ENCODE data around the gene STAC.

Gene STAC

GRCh38 chr3:36524560-36524959 lies 144.3 kb downstream of the STAC start:
- Histone ChIP-seq H3K4me3 (ENCODE audit: low read depth in 1 of 2, low read length in 2 of 2) (no peak overlapping the region), H3K27ac (ENCODE audit: low read length) (no peak overlapping the region), H3K4me1 (ENCODE audit: control insufficient read depth in 1 of 2, insufficient read depth in 2 of 2, low read length in 2 of 2) (peaks cover 0 to 5% of the 10 kb centered on the region in 2 donors), H3K9me3 (ENCODE audit: control insufficient read depth in 1 of 2, low read length in 2 of 2) (no peaks in the 10 kb centered on the region), H3K36me3 (ENCODE audit: control insufficient read depth in 1 of 2, insufficient read depth in 2 of 2, low read length in 2 of 2) (no peaks in the 10 kb centered on the region), H3K27me3 (ENCODE audit: low read depth, low read length) (no peaks in the 10 kb centered on the region)

- no peak overlapping the region for H3K4me3 ChIP-seq (ENCODE audit: low read depth in 1 of 2, low read length in 2 of 2)
- no peaks in the 10 kb centered on the region for H3K9me3 ChIP-seq (ENCODE audit: control insufficient read depth in 1 of 2, low read length in 2 of 2)
- H3K4me1 ChIP-seq (ENCODE audit: control insufficient read depth in 1 of 2, insufficient read depth in 2 of 2, low read length in 2 of 2) = peaks cover 0 to 5% of the 10 kb centered on the region in 2 donors
- H3K27ac ChIP-seq (ENCODE audit: low read length) = no peak overlapping the region
- H3K36me3 ChIP-seq (ENCODE audit: control insufficient read depth in 1 of 2, insufficient read depth in 2 of 2, low read length in 2 of 2) = no peaks in the 10 kb centered on the region
- H3K27me3 ChIP-seq (ENCODE audit: low read depth, low read length) = no peaks in the 10 kb centered on the region
These were observed 145.0 kb downstream of the STAC start for GRCh38 chr3:36525115-36525801.

GRCh38 chr3:36538136-36538749 lies 157.9 kb downstream of the STAC start:
- Histone ChIP-seq H3K4me1 (ENCODE audit: control insufficient read depth in 1 of 2, insufficient read depth in 2 of 2, low read length in 2 of 2) (no peaks in the 10 kb centered on the region), H3K27me3 (ENCODE audit: low read depth, low read length) (no peaks in the 10 kb centered on the region), H3K9me3 (ENCODE audit: control insufficient read depth in 1 of 2, low read length in 2 of 2) (peaks cover 0 to 4% of the 10 kb centered on the region in 2 donors), H3K27ac (ENCODE audit: low read length) (no peak overlapping the region), H3K36me3 (ENCODE audit: control insufficient read depth in 1 of 2, insufficient read depth in 2 of 2, low read length in 2 of 2) (no peaks in the 10 kb centered on the region), H3K4me3 (ENCODE audit: low read depth in 1 of 2, low read length in 2 of 2) (no peak overlapping the region)

- no peak overlapping the region for H3K4me3 ChIP-seq (ENCODE audit: low read depth in 1 of 2, low read length in 2 of 2)
These were observed 160.7 kb downstream of the STAC start for GRCh38 chr3:36540888-36541518.

GRCh38 chr3:36542186-36542585 lies 161.9 kb downstream of the STAC start:
- Histone ChIP-seq H3K9me3 (ENCODE audit: control insufficient read depth in 1 of 2, low read length in 2 of 2) (no peaks in the 10 kb centered on the region), H3K4me1 (ENCODE audit: control insufficient read depth in 1 of 2, insufficient read depth in 2 of 2, low read length in 2 of 2) (no peaks in the 10 kb centered on the region), H3K27me3 (ENCODE audit: low read depth, low read length) (no peaks in the 10 kb centered on the region), H3K36me3 (ENCODE audit: control insufficient read depth in 1 of 2, insufficient read depth in 2 of 2, low read length in 2 of 2) (no peaks in the 10 kb centered on the region), H3K4me3 (ENCODE audit: low read depth in 1 of 2, low read length in 2 of 2) (no peak overlapping the region), H3K27ac (ENCODE audit: low read length) (no peak overlapping the region)

More at GRCh38 chr3:36540888-36541518, 160.7 kb downstream of the STAC start:
- Histone ChIP-seq H3K27me3 (ENCODE audit: low read depth, low read length) (no peaks in the 10 kb centered on the region), H3K9me3 (ENCODE audit: control insufficient read depth in 1 of 2, low read length in 2 of 2) (no peaks in the 10 kb centered on the region), H3K36me3 (ENCODE audit: control insufficient read depth in 1 of 2, insufficient read depth in 2 of 2, low read length in 2 of 2) (no peaks in the 10 kb centered on the region), H3K27ac (ENCODE audit: low read length) (no peak overlapping the region), H3K4me1 (ENCODE audit: control insufficient read depth in 1 of 2, insufficient read depth in 2 of 2, low read length in 2 of 2) (no peaks in the 10 kb centered on the region)

GRCh38 chr3:36543276-36543997 lies 163.1 kb downstream of the STAC start:
- no peaks in the 10 kb centered on the region for H3K9me3 ChIP-seq (ENCODE audit: control insufficient read depth in 1 of 2, low read length in 2 of 2)
- no peak overlapping the region for H3K4me3 ChIP-seq (ENCODE audit: low read depth in 1 of 2, low read length in 2 of 2)
- H3K27me3 ChIP-seq (ENCODE audit: low read depth, low read length) = no peaks in the 10 kb centered on the region
- H3K4me1 ChIP-seq (ENCODE audit: control insufficient read depth in 1 of 2, insufficient read depth in 2 of 2, low read length in 2 of 2) = no peaks in the 10 kb centered on the region
- H3K27ac ChIP-seq (ENCODE audit: low read length) = no peak overlapping the region
- H3K36me3 ChIP-seq (ENCODE audit: control insufficient read depth in 1 of 2, insufficient read depth in 2 of 2, low read length in 2 of 2) = no peaks in the 10 kb centered on the region

- Histone ChIP-seq H3K36me3 (ENCODE audit: control insufficient read depth in 1 of 2, insufficient read depth in 2 of 2, low read length in 2 of 2) (no peaks in the 10 kb centered on the region), H3K27me3 (ENCODE audit: low read depth, low read length) (no peaks in the 10 kb centered on the region), H3K4me1 (ENCODE audit: control insufficient read depth in 1 of 2, insufficient read depth in 2 of 2, low read length in 2 of 2) (no peaks in the 10 kb centered on the region), H3K27ac (ENCODE audit: low read length) (no peak overlapping the region), H3K4me3 (ENCODE audit: low read depth in 1 of 2, low read length in 2 of 2) (no peak overlapping the region), H3K9me3 (ENCODE audit: control insufficient read depth in 1 of 2, low read length in 2 of 2) (peaks cover 5 to 7% of the 10 kb centered on the region in 2 donors)
These were observed 165.9 kb downstream of the STAC start for GRCh38 chr3:36546226-36546625.

GRCh38 chr3:36548712-36549111 lies 168.4 kb downstream of the STAC start:
- Histone ChIP-seq H3K4me3 (ENCODE audit: low read depth in 1 of 2, low read length in 2 of 2) (no peak overlapping the region), H3K9me3 (ENCODE audit: control insufficient read depth in 1 of 2, low read length in 2 of 2) (peaks cover 5 to 7% of the 10 kb centered on the region in 2 donors), H3K27me3 (ENCODE audit: low read depth, low read length) (no peaks in the 10 kb centered on the region), H3K27ac (ENCODE audit: low read length) (no peak overlapping the region), H3K36me3 (ENCODE audit: control insufficient read depth in 1 of 2, insufficient read depth in 2 of 2, low read length in 2 of 2) (no peaks in the 10 kb centered on the region), H3K4me1 (ENCODE audit: control insufficient read depth in 1 of 2, insufficient read depth in 2 of 2, low read length in 2 of 2) (no peaks in the 10 kb centered on the region)

GRCh38 chr3:36557021-36557707 lies 176.9 kb downstream of the STAC start:
- Histone ChIP-seq H3K4me1 (ENCODE audit: control insufficient read depth in 1 of 2, insufficient read depth in 2 of 2, low read length in 2 of 2) (no peaks in the 10 kb centered on the region), H3K27me3 (ENCODE audit: low read depth, low read length) (no peaks in the 10 kb centered on the region), H3K9me3 (ENCODE audit: control insufficient read depth in 1 of 2, low read length in 2 of 2) (no peaks in the 10 kb centered on the region), H3K27ac (ENCODE audit: low read length) (no peak overlapping the region), H3K36me3 (ENCODE audit: control insufficient read depth in 1 of 2, insufficient read depth in 2 of 2, low read length in 2 of 2) (no peaks in the 10 kb centered on the region), H3K4me3 (ENCODE audit: low read depth in 1 of 2, low read length in 2 of 2) (no peak overlapping the region)

GRCh38 chr3:36557708-36558421 lies 177.6 kb downstream of the STAC start:
- Histone ChIP-seq H3K27ac (ENCODE audit: low read length) (no peak overlapping the region), H3K27me3 (ENCODE audit: low read depth, low read length) (no peaks in the 10 kb centered on the region), H3K9me3 (ENCODE audit: control insufficient read depth in 1 of 2, low read length in 2 of 2) (no peaks in the 10 kb centered on the region)

More at GRCh38 chr3:36557708-36558421, 177.6 kb downstream of the STAC start:
- H3K4me3 ChIP-seq (ENCODE audit: low read depth in 1 of 2, low read length in 2 of 2) = no peak overlapping the region
- H3K4me1 ChIP-seq (ENCODE audit: control insufficient read depth in 1 of 2, insufficient read depth in 2 of 2, low read length in 2 of 2) = no peaks in the 10 kb centered on the region
- H3K36me3 ChIP-seq (ENCODE audit: control insufficient read depth in 1 of 2, insufficient read depth in 2 of 2, low read length in 2 of 2) = no peaks in the 10 kb centered on the region
